ENCODE results near the gene KCNJ9. TPM values are rescaled to one million over a fixed set of nuclear protein-coding genes. Genes with fewer than 3 reads are reported as not detected.
A peak's percentile ranks its signal among the peaks of the same experiment; 100 is the strongest.

The KCNJ9 gene
- total and polyA plus RNA-seq, 2 of the 4 experiments (the other 2 are of a cell fraction) = not detected

DNA sequence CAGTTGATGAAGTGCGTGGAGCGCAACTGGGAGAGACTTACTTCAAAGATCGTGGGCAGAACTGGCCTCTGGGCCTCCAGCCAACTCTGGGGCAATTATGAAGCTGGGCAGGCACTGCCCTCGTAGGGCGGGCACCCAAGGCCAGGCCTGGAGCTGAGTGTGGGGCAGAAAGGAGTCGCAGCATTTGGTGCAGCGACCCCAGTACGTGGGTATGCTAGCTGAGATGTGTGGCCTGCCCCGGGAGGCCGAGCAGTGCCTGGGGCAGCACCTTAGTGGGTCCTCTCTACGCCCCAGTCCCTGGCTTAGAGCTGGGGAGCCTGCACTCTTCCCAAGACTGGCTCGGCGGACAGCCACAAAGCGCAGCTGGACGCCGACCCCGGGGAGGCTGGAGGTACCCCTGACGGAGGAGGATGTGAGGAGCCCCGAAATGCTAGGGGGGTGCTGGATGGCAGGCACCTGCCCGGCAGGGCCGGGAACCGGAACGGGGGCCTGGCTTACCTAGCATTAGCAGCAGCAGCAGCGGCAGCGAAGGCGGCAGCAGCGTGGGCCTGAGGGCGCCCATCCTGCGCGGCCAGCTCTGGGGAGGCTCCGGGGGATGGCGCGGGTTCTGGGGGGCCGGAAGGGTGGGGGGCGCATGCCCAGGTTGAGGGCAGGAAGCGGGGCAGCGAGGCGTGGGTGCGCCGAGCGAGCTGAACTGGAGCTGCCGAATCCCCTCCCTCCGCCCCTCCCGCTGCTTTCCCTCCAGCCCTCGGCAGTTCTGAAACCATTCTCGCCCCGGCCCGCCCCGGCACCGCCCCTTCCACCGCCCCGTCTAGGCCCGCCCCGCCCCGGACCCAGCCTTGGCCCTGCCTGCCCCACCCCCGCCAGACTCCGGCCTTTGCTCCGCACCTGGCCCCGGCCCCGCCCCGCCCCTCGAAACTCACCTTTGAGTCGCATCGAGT lies 16.8 kb downstream of the KCNJ9 start, which contains the start of gene IGSF8:
Gene IGSF8 (minus strand): TSS at position 709 of the 941 bp plus-strand sequence. CDS start 147 bp downstream, at position 562.
- BruUV-seq (replicated peaks) = no TSS peak
- dilution Hi-C loops (cut with HindIII; ENCODE audit: low sequenced_read_pairs, unreplicated experiment) = no loop called here

More for the DNA sequence above, 16.8 kb downstream of the KCNJ9 start, which contains the start of gene IGSF8:
- Histone ChIP-seq H3K14ac (replicated peaks; ENCODE audit: low read depth, low read length) (peak within 1 kb of the TSS; percentile 45), H2BK15ac (ENCODE audit: low read depth, low read length) (no peak within 1 kb of the TSS), H3K4me3 (ENCODE audit: insufficient read depth, low read depth, low read length) (peak within 1 kb of the TSS; percentile 82), H2AFZ (replicated peaks; ENCODE audit: low read length, poor library complexity) (peak within 1 kb of the TSS; percentile 94), H4K8ac (ENCODE audit: low read depth in 2 of 2, low read length in 2 of 2) (peak within 1 kb of the TSS; percentile 81 to 86), H2BK120ac (ENCODE audit: low read depth, low read length) (no peak within 1 kb of the TSS), H4K91ac (ENCODE audit: insufficient read depth, low read depth, low read length) (peak within 1 kb of the TSS; percentile 24; the same call in 1 of the 2 replicates), H3K18ac (ENCODE audit: low read depth, low read length) (no peak within 1 kb of the TSS; the same call in 1 of the 2 replicates), H3K4me1 (ENCODE audit: control insufficient read depth, insufficient read depth, low read length) (peaks cover 16% of the 10 kb centered on the region), H3K4me2 (ENCODE audit: low read depth, low read length) (peak within 1 kb of the TSS; percentile 99), H2AK9ac (replicated peaks; ENCODE audit: low read depth, low read length, poor library complexity) (peak within 1 kb of the TSS; percentile 91), H3K4ac (ENCODE audit: low read depth, low read length) (peak within 1 kb of the TSS; percentile 66; the same call in 1 of the 2 replicates), H3K36me3 (ENCODE audit: control insufficient read depth, insufficient read depth, low read length) (peaks cover 3% of the 10 kb centered on the region; the same call in 1 of the 2 replicates), H3K23ac (ENCODE audit: low read depth, low read length) (no peak within 1 kb of the TSS), H2BK20ac (ENCODE audit: low read depth, low read length) (no peak within 1 kb of the TSS), H3K27ac (ENCODE audit: insufficient read depth, low read length) (peak within 1 kb of the TSS; percentile 40; the same call in 1 of the 2 replicates), H3K9me3 (ENCODE audit: control insufficient read depth, insufficient read depth, low read length) (no peaks in the 10 kb centered on the region), H2AK5ac (ENCODE audit: low read depth, low read length) (peak within 1 kb of the TSS; percentile 13; the same call in 1 of the 2 replicates), H3K79me1 (ENCODE audit: low read depth in 1 of 2, low read length in 2 of 2) (peaks cover 0 to 20% of the 10 kb centered on the region in 2 experiments; a peak in 3 of 4 replicates), H4K20me1 (ENCODE audit: insufficient read depth, low read length) (0 out of 2 replicates have a peak, but pooled peaks cover 5% of the 10 kb centered on the region), H3K27me3 (ENCODE audit: control insufficient read depth, insufficient read depth, low read length) (no peaks in the 10 kb centered on the region), H3K9me1 (ENCODE audit: insufficient read depth, low read length) (no peaks in the 10 kb centered on the region), H4K5ac (ENCODE audit: low read depth, low read length) (peak within 1 kb of the TSS; percentile 74), H2BK5ac (ENCODE audit: low read depth, low read length, poor library complexity, severe bottlenecking) (no peak within 1 kb of the TSS), H3K56ac (ENCODE audit: extremely low read depth, insufficient read depth, low read length) (0 out of 2 replicates have a peak within 1 kb of the TSS, but pooled peaks have one; percentile 46), H3K9ac (ENCODE audit: low read depth, low read length) (peak within 1 kb of the TSS; percentile 55)
- peak; percentile 69 for DNase-seq
- intact Hi-C loops (cut with micrococcal nuclease) (no loop called here), in situ Hi-C loops (cut with MboI; ENCODE audit: low sequenced_read_pairs) (loop anchor here (10.0 kb wide), 1 partner anchor 257 kb away; no protein-coding TSS in a partner anchor)
- 6% methylated on average over 27 of the region's 64 CpGs; no CpG with 5 or more reads in 1 of the 2 experiments for WGBS, 2 experiments (ENCODE audit: extremely low coverage in 2 of 2, insufficient read length in 1 of 2)
- ChIA-PET CTCF (interaction anchor here (0.9 to 1.0 kb wide), 2 partner anchors 20 to 279 kb away, joined by 3 read pairs; no protein-coding TSS in a partner anchor), POLR2A (ENCODE audit: unreplicated experiment) (no interaction called here)
- peak; percentile 67 for ATAC-seq (ENCODE audit: low read depth)
- TF ChIP-seq MAZ (IDR thresholded peaks at IDR 0.05; ENCODE audit: borderline replicate concordance, low read depth, low read length) = peak; percentile 67; the same call in 1 of the 2 replicates
- no peak for TF ChIP-seq CHD1 (IDR thresholded peaks at IDR 0.05; ENCODE audit: low read depth, low read length)
- TF ChIP-seq MXI1 (IDR thresholded peaks at IDR 0.05; ENCODE audit: borderline replicate concordance, low read depth, low read length) = 0 out of 2 replicates have a peak, but pooled peaks have one; percentile 9

All from IMR-90 (cell line).